SKM-1 treated with dmso at 0.1 percent for 144 hours (cell line): ENCODE results near the gene TBCK.

Experiments used
- DNase-seq: peaks from one replicate; lab custom pipeline; 2025; ENCODE audit not compliant: unreplicated experiment; lab: John Stamatoyannopoulos, UW

Gene TBCK

DNA sequence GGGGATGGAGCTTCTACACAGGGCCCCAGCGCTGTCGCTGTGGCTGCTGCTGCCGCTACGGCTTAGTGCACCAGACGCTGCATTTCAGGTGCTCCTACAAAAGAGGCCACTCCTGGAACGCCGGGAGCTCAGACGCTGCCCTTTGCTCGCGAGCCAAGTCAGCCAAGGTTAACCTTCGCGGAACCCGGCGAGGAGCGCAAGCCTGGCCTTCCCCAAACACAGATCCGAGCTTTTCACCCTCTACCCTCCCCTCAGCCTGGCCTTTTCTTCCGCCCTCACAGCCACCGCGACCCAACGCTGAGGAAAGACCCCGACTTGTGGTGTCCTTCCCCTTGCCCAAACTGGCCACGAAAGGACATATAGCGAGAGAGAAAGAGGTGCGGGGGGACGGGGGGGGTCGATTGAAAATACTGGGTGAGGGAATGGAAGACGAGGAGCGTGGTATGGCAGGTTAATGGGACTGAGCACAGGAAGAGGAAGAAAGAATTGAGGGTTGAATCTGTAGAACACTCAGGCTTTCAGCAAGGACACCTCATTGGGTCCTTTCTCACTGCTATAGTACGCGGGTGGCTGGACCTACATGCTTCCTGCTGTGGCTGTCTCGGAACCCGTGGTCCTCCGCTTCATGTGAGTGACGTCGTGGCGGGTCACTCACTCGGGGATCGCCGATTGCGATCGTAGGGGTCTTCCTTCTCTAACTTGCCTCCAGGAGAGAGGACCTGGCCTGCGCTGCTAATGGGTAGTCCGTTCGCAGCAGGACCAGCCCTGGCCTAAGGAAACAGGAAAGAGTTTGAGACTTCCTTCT, at the start of gene TBCK, which contains the start of gene AIMP1:
Gene TBCK, minus strand, starts transcription at position 242 of the 805 bp plus-strand sequence. CDS start 7,249 bp downstream, outside the sequence.
Gene AIMP1, plus strand, starts transcription at position 583 of the 805 bp plus-strand sequence. CDS start 8,460 bp downstream, outside the sequence.
- peak; percentile 90 for DNase-seq

DNA sequence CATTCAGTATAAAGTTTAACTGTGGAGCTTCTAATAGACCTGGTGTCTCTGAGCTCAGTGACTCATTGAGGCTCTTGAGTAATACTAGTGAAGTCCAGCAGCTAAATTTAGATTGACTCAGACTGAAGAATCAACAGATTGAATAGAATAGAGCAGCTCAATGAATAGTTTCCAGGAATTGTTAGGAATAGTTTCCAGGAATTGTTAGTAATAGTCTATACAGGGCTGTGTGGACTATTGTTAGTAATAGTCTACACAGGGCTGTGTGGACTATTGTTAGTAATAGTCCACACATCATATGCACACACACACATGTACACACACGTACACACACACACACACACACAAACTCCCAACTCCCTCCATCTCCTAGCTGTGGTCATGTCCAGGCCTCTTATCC, 49.6 kb upstream of the TBCK start:
- peak; percentile 53 for DNase-seq

DNA sequence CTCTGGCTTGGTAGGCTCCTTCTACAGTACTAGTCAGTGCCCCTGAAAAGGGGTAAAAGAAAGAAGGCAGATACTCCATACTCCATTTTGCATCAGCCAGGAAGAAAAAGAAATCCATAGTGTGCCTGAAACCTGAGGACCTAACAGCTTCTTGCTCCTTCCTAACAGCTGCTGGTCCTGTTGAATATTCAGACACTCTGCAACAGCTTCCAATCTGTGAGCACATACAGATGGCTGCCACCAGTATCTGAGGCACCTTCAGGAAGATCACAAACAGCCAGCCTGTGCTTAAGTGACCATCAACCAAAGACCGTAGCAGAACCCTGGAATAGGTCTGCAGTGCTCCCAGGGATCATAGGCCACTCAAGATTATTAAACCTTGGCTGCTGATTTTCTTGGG, 48.3 kb upstream of the TBCK start:
- DNase-seq, result no peak

DNA sequence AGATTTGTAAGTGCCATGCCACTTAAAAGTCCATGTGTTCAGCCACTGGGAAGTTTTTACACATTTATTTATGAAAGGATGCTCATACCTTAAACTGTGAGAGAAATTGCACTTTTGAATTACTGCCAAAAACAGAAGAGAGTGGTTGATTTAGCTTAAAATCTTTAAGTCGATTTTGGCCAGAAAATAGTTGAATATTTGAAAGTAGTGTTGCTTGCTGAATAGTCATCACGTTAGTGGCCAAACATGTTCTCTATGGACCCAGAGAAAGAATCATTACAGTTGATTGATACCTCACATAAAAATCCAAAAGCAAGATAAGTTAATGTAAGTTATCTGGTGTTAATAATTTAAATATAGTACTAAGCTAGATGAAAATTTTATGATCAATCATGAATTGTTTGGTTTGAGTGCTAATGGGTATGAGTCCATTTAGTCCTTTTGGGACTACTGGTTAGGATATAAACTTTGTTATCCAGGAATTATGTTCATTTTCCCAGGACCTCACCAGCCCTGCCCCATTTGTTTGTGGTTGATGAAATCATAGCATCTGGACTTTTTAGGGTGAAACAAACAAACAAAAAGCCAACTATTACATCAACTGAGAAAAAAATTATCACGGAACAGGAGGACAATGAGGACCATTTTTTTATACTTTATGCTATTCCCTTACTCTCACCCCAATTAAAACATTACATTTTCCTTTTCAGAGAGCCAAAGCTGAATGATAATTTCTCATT, 46.2 kb upstream of the TBCK start:
- no peak for DNase-seq

DNA sequence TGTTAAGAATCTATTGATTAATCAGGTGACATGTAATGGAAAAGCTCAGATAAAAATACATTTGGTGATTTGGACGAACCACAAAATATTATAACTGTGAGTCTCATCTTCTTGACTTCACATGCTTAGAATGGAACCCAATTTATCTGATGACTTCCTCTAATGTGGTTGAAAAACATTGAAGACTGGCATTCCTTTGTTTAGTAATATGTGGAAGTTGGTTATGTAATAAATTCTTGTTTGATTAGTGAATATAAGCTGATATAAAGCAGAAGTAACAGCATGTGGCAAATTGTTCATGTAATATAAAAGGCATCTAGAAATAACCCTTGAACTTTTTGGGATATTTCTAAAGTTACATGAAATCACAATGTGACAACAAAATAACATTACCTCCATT, 42.9 kb upstream of the TBCK start:
- peak; percentile 20 for DNase-seq

DNA sequence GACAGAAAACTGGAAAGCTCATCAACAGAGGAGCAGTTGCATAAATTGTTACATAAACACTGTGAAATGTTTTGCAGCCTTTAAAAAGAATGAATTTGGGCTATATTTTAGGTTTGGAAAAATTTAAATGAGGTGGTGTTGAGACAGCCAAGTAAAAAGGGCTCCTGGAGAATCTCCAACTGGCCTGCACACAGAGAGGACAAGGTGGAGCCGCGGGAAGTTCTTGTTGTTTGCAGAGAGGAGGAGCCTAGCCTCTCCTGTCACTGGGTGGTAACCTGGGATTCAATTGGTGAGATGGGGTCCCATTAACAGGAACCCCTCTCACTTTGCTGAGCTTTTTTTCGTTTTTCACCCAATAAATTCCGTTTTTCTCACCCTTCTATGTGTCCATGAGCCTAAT, 39.2 kb upstream of the TBCK start:
- DNase-seq, result no peak

DNA sequence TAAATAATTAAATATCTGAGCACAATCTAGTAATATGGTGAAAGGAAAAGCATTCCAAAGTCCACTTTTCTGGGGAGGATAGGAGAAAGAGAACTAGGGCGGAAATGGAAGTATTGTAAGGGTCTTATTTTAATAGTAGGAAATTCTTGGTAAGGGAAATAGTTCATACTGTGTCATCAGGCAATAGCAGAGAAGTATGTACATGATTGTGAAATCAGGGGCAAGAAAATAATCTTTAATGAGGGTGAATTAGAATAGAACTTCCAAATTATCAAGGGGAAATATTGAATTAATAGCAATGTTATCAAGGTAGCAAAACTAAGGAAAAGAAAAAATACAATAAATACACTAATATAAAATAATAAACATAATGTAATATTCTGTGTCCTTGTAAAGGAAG, 37.8 kb upstream of the TBCK start:
- DNase-seq, result no peak

DNA sequence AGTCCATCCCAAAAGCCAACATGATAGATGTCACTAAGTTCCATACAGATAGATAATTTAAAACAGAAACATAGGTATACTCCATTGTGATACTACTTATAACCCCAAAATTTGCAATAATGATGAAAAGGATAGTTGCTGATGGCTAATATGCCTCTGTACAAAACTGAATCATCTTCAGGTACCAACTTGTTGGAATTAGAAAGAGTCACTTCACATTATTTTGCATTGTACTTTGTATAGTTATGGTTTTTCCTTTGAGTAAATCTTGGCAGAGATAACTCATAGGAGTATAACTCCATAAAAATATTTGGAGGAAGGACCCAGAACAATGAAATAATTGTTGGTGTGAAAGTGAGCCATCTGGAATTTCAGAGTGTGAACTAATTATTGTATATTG, 35.0 kb upstream of the TBCK start:
- DNase-seq, result no peak

DNA sequence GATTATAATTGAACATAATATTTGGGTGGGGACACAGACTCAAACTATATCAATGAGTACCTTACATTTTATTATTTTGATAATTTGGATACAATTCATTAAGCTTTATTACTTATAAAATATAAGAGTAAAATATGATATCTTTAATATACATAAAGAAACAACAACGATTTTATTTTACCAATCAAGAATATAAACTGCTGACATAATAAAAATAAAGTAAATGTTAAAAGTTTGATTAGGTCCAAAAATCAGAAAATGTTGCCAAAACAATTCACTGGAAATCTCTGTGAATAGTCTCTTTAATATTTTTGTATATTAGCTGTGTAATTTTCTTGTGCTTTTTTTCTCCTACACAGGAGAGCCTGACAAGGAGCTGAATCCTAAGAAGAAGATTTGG, 31.2 kb upstream of the TBCK start:
- DNase-seq, result no peak

DNA sequence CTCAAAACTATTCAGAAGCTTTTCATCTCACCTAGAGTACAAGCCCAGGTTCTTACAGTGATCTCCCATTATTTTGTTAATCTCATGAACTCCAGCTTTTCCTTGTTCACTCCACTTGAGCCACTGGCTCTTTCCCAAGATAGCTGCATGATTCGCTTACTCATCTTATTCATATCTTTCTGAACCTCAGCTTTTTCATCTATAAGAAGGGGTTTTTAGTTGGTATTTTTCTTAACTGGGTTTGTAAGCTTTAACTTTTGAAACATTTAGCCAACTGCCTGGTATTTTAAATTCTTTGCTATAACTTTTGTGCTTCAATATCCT, 28.6 kb upstream of the TBCK start:
- no peak for DNase-seq

DNA sequence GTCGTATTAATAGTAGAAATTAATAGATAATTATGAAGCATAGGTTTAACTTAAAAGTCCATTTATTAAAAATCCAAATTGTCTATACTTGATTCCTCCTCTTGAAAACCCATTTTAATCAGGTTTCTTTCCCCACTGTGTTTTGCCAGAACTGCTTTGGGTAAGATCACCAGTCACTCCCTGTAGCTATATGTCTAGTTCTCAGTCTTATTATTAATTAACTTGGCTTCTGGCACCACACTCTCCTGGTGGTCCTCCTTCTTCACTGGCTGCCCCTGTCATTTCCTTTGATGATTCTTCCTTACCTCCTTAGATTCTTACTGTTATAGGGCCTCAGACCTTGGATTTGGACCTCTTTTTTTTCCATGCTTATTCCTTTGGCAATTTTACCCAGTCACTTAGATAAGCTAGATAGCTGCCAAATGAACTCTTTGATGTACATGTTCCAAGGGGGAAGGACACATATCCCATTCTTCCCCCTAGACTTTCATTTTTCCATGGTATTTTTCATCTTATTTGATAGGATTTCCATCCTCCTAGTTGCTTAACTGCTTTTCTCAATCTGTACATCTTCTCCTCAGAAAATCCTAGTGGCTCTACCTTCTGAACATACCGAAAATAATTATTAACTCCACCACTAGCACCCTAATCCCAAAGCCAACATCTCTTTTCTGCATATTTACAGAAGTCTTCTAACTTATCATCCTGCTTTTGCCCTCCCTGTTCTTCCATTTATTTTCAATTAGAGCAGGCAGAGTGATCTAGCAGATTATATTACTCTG, 28.0 kb upstream of the TBCK start:
- DNase-seq, result no peak

DNA sequence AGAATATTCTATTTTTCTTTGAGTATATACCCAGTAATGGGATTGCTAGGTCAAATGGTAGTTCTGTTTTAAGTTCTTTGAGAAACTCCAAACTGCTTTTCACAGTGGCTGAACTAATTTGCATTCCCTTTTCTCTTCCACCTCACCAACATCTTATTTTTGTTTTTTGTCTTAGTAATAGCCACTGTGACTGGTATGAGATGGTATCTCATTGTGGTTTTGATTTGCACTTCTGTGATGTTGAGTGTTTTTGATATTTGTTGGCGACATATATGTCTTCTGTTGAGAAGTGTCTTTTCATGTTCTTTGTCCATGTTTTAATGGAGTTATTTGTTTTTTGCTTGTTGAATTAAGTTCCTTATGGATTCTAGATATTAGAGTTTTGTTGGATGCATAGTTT, 24.8 kb upstream of the TBCK start:
- DNase-seq, result no peak

DNA sequence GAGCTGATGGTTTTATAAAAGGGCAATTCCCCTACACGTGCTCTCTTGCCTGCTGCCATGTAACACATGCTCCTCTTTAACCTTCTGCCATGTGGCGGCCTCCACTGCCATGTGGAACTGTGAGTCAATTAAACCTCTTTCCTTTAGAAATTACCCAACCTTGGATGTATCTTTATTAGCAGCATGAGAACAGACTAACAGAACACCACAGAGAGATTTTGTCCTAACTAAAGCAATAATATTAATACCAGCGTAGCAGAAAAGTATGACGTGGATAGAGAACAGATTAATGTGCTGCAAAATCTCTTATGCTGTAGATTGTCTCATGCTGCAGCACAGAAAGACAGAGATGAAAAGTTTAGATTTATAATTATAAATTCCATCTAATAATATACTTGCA, 23.4 kb upstream of the TBCK start:
- DNase-seq, result no peak

DNA sequence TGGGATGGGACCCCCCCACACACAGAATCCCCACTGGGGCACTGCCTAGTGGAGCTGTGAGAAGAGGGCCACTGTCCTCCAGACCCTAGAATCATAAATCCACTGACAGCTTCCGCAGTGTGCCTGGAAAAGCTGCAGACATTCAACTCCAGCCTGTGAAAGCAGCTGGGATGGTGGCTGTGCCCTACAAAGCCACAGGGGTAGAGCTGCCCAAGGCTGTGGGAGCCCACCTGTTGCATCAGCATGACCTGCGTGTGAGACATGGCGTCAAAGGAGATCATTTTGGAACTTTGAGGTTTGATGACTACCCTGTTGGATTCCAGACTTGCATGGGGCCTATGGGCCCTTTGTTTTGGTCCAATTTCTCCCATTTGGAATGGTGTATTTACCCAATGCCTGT, 22.7 kb upstream of the TBCK start:
- DNase-seq, result no peak

DNA sequence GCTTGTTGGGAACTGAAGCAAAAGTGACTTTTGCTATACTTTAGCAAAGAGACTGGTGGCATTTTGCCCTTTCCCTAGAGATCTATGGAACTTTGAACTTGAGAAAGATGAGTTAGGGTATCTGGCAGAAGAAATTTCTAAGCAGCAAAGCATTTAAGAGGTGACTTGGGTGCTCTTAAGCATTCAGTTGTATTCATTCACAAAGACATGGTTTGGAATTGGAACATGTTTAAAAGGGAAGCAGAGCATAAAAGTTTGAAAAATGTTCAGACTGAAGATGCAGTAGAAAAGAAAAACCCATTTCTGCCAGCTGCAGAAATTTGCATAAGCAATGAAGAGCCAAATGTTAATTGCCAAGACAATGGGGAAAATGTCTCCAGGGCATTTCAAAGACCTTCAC, 21.9 kb upstream of the TBCK start:
- DNase-seq, result no peak

DNA sequence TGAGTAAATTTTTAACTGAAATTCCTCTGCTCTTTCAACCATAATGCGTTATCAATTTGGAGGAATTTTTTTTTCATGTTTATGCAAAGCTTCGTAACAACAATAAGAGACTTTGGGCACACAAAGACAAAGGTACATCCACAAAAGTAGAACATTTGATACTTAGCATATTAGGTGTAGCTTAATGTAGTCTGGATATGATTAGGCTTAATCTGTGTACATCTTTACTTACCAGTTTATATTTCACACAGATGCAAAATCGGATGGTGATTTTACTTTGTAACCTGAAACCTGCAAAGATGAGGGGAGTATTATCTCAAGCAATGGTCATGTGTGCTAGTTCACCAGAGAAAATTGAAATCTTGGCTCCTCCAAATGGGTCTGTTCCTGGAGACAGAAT, 20.6 kb upstream of the TBCK start:
- DNase-seq, result no peak

DNA sequence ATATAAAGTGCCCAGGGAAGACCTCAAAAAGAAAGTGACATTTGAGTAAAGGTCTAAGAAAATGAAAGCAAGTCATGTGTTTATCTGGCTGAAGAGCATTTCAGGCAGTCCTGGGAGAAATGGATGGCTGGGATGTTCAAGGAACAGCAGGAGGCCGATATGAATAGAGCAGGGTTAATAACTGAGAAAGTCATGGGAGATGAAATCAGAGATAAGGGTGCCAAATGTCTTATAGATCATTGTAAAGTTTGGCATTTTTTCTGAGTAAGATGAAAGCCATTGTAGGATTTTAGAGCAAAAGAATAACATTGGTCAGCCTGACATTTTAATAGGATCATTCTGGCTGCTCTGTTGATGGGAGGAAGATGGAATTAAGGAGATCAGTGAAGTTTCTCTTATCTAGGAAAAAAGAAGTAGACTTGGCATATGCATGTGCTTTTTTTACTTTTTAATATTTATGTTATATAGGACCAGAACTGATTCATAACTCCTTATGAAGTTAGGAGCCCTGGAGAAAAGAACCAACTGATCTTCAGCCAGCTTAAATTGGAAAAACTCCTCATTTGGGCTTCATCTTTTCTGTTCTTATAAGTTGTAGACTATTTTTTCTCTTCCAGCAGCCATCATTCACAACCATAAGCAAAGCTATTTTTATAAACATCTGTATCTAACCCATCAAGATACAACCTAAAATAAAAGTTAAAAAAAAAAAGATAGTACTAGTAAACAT, 18.9 kb upstream of the TBCK start:
- no peak for DNase-seq

DNA sequence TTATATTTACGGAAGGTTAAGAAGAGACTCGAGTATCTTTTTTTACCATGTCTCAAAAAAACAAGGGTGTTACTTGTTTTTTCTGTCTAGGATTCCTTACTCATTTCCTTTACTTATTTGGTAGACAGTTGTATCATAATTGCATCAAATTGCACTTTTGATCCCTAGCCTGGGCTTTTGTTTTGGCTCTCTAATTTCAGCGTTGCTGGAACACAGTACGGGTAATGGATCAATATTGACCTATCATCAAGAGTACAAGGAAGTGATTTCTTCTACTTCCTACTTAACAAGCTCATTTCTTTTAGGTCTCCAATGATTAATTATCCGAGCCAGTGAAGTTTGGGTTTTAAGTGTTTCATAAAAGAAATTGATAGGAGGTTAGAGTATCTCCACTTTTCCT, 17.2 kb upstream of the TBCK start:
- DNase-seq, result no peak

DNA sequence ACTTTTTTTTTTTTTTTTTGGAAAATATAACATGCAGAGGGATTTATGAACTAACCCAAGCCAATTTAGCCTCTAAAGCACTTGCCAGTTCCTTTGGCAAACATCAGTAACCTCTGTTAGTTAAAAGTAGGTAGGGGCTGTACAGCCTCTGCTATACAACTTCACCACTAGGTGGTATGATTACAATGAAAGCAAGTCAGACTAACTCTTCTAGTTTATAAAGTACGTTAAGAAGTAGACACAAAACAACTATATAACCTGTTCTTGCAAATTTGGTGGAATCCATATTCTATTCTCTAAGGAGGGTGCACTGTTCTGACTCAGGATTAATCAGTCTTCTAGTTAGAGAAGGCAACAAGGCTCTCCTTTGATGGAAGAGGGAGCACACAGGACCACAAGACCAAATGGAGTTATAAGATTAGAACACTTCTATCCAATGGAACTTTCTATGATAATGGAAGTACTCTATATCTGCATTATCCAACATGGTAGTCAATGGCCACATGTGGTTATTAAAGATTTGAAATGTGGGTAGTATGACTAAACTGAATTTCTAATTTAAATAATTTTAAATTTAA, 13.1 kb upstream of the TBCK start:
- peak; percentile 19 for DNase-seq

DNA sequence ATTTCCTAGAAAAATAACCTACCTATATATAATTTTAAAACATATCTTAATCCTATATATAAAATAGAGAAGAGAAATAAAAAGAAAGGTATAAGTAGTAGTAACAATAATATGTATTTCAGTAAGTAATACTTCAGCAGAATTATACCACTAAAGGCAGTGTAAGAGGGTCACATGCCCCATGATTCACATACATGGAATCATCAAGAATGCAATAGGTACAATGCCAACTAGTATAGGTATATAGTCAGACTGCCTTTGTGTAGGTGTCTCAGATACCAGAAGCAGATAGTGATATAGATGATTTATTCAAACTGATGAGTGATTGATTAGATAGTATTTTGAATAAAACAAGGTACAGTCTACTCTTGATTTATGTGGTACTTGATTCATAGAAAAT, 9.8 kb upstream of the TBCK start:
- no peak for DNase-seq

DNA sequence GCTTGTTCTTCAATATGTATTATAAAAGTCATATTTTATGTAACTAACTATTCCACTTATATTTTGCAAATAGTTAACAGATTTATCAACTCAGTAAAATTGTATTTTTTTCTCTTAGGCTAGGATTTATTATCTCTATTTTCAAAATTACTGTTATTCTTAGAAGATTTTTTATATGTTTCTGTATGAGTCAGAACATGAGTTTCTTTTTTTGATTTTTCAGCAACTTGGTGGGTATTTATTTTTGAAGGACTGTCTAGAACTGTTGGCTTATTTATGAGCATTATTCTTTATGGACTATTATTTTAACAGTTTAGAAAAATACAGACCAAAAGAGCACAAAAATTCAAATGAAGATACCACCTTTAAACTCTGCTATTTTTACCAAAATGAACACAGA, 7.1 kb upstream of the TBCK start:
- DNase-seq, result no peak
